Osteoblast (primary cell): ENCODE results near the gene USP34. TPM values are rescaled to one million over a fixed set of nuclear protein-coding genes. Genes with fewer than 3 reads are reported as not detected.
"Not testable (repeated sequence)": the region's sequence is repeated elsewhere in the genome, so short reads cannot be mapped to it uniquely, and the experiment has no call there.

ENCODE experiments used
- DNase-seq: peaks from one replicate; pipeline ENCODE4 v3.0.0; 2011; ENCODE audit warnings: low spot score, mixed read lengths; ENCODE audit not compliant: insufficient read length; ENCODE audit errors: missing footprints
- H2AFZ ChIP-seq: 2 replicates; pipeline ENCODE4 v1.6.0; 2011; ENCODE audit warnings: mild to moderate bottlenecking, low read length
- H3K27ac ChIP-seq: 2 replicates; pipeline ENCODE4 v1.5.1; 2011; ENCODE audit warnings: mild to moderate bottlenecking, low read depth, low read length, moderate library complexity
- H3K27me3 ChIP-seq: 2 replicates; pipeline ENCODE4 v1.6.0; 2012; ENCODE audit warnings: mild to moderate bottlenecking, control low read depth, inconsistent platforms, low read length, moderate library complexity; ENCODE audit not compliant: insufficient read depth
- H3K36me3 ChIP-seq: 2 replicates; pipeline ENCODE4 v1.5.1; 2011; ENCODE audit warnings: mild to moderate bottlenecking, low read length, control low read depth, moderate library complexity; ENCODE audit not compliant: insufficient read depth
- H3K4me1 ChIP-seq: 2 replicates; pipeline ENCODE4 v1.5.1; 2011; ENCODE audit warnings: mild to moderate bottlenecking, low read length, control low read depth, moderate library complexity; ENCODE audit not compliant: insufficient read depth
- H3K4me2 ChIP-seq: 2 replicates; pipeline ENCODE4 v1.6.0; 2011; ENCODE audit warnings: mild to moderate bottlenecking, low read length; ENCODE audit not compliant: insufficient read depth
- H3K4me3 ChIP-seq: fragments of 200-600 bp; sonication (generic); 3 replicates; pipeline ENCODE4 v1.5.1; 2012; ENCODE audit warnings: mild to moderate bottlenecking, low read length, inconsistent platforms; ENCODE audit not compliant: insufficient read depth
- H3K79me2 ChIP-seq: 2 replicates; pipeline ENCODE4 v1.6.0; 2012; ENCODE audit warnings: mild to moderate bottlenecking, low read length, control low read depth, inconsistent platforms; ENCODE audit not compliant: insufficient read depth
- H3K9me3 ChIP-seq: 2 replicates; pipeline ENCODE4 v1.5.1; 2011; ENCODE audit warnings: low read depth, low read length, control low read depth
- H4K20me1 ChIP-seq: 2 replicates; pipeline ENCODE4 v1.6.0; 2012; ENCODE audit warnings: mild to moderate bottlenecking, low read length, control low read depth; ENCODE audit not compliant: insufficient read depth
- total RNA-seq: library from RNA; depleted of rRNA; stranded (reverse); fragments of >200 nt; gene quantifications from 2 replicates; pipeline ENCODE4 v1.2.3, GENCODE V29; 2012
- TF ChIP-seq, protein P1 (sequence below): IDR thresholded peaks from 2 replicates; pipeline ENCODE4 v1.5.1; 2011; ENCODE audit warnings: mild to moderate bottlenecking, low read depth, low read length, moderate library complexity; ENCODE audit errors: extremely low read depth

Gene USP34
- total RNA-seq, 1 donor = 152 TPM

DNA sequence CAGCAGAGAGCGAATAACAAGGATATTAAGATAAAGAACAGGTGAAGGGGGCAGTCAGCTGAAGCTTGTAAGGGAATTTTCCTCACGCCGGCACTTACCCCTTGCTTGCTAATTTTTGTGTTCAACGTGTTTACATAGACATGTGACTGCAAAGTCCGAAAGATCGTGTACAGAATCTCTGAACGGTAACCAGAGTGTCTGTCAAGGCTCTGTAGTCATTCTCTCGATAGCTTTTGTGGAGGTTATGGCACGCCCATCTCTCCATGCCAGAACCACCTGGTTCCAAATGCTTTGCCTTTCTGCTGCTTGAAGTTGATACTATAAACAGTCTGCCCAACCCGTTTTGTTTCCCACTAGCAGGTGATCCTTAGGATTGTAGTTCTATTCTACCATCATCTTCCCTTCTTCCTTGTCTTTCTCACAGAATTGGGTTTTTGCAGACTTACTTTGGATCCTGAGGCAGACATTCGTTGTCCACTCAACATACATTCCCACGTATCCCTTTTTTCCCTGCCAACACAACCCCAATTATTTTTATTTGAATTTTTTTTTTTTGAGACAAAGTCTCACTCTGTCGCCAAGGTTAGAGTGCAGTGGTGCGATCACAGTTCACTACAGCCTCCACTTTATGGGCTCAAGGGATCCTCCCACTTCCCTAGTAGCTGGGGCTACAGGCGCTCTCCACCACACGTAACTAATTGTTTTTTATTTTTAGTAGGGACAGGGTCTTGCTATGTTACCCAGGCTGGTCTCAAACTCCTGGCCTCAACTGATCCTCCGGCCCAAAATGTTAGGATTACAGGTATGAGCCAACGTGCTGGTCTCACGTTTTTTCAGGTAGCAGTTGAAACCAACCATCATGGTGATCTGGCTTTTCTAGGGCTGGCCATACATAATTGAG is 1.3 kb upstream of the USP34 start:
- H4K20me1 ChIP-seq = peaks cover 11% of the 10 kb centered on the region
- H3K36me3 ChIP-seq = peaks cover 3% of the 10 kb centered on the region
- H2AFZ ChIP-seq = peak overlapping the region; percentile 95
- H3K27me3 ChIP-seq = no peaks in the 10 kb centered on the region
- TF ChIP-seq, protein P1, sequence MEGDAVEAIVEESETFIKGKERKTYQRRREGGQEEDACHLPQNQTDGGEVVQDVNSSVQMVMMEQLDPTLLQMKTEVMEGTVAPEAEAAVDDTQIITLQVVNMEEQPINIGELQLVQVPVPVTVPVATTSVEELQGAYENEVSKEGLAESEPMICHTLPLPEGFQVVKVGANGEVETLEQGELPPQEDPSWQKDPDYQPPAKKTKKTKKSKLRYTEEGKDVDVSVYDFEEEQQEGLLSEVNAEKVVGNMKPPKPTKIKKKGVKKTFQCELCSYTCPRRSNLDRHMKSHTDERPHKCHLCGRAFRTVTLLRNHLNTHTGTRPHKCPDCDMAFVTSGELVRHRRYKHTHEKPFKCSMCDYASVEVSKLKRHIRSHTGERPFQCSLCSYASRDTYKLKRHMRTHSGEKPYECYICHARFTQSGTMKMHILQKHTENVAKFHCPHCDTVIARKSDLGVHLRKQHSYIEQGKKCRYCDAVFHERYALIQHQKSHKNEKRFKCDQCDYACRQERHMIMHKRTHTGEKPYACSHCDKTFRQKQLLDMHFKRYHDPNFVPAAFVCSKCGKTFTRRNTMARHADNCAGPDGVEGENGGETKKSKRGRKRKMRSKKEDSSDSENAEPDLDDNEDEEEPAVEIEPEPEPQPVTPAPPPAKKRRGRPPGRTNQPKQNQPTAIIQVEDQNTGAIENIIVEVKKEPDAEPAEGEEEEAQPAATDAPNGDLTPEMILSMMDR = no peak
- peak overlapping the region; percentile 86 for H3K4me2 ChIP-seq
- peak overlapping the region; percentile 98 for H3K27ac ChIP-seq
- peak overlapping the region; percentile 96 for H3K4me3 ChIP-seq
- H3K9me3 ChIP-seq = no peaks in the 10 kb centered on the region
- H3K79me2 ChIP-seq = peaks cover 47% of the 10 kb centered on the region
- no peak for DNase-seq
- peaks cover 6% of the 10 kb centered on the region for H3K4me1 ChIP-seq

DNA sequence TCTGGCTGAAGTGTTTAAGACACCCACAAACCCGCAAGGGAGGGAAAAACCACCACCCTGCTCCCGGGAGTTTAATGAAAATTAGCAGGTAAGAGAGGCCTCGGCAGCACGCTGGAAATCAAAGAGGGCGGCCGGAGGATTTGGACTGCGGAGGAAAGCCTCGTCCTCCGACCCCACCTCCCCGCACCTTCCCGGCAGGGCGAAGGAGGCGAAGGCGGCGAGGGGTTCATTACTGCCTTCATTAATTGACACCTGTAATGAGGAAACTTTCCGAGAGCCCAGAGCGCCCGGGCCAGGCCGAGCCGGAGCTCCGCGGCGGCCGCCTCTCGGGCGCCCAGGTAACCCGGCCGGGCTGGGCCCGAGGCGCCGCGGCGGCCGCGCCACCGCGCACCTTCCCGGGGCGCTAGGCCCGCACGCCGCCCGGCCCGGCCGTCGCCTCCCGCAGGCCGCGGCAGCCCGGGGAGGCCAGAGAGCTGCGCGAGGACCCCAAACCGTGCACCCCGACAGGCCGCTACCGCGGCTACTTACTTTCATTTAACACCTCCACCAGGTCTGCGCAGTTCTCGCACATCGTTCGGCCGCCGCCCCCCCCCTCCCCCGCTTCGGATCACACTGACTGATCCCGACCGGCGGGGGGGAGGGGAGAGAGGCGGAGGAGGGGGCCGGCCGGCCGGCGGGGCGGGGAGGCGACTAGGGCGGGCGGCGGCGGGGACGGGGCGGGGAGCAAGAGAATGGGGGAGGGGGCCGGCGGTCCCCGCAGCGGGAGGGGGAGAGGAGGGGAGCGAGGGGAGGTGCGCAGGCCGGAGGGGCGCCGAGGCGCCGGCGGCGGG is 550 bp downstream of the USP34 start:
- TF ChIP-seq, protein P1 = no peak
- Histone ChIP-seq H3K27ac (peak overlapping the region; percentile 73), H4K20me1 (peaks cover 17% of the 10 kb centered on the region), H3K4me1 (peaks cover 6% of the 10 kb centered on the region), H3K79me2 (peaks cover 65% of the 10 kb centered on the region), H3K9me3 (no peaks in the 10 kb centered on the region), H3K27me3 (no peaks in the 10 kb centered on the region), H3K36me3 (peaks cover 5% of the 10 kb centered on the region), H3K4me2 (peak overlapping the region; percentile 85), H2AFZ (peak overlapping the region; percentile 65), H3K4me3 (peak overlapping the region; percentile 91)
- DNase-seq = peak; percentile 96

DNA sequence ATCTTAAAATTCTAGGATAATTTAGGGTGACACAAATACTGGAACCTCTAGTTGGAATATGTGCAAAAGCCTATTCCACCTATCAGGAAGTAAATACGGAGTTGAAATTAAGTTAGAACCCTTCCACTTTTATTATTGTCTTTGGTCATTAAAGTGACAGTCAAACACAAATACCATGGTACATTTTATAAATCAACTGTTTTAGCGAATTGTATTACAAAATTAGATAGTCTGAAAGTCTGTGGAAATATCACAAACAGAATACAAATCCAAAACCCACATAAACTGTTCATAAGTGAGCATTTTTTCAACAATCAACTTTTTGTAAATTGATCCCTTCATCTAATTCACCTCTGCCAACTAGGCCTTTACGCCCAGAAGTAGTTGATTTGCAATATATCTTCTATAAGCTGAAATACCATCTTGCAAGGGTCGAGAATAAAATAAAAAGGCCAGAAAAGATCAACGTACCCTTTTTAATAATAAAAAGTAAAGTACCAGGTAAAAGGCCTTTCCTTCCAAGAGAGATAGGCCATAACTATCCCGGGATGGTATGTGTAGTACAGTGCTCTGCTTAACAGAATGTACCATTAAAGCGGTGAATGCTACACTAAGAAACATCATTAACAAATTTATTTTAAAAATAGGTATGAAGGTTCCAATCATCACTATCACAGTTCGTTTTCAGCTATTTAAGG is 1.3 kb downstream of the USP34 start:
- peak overlapping the region; percentile 65 for H2AFZ ChIP-seq
- peak; percentile 89 for DNase-seq
- H3K79me2 ChIP-seq = peaks cover 73% of the 10 kb centered on the region
- peaks cover 6% of the 10 kb centered on the region for H3K4me1 ChIP-seq
- peaks cover 5% of the 10 kb centered on the region for H3K36me3 ChIP-seq
- H3K27ac ChIP-seq = peak overlapping the region; percentile 73
- TF ChIP-seq, protein P1 = no peak
- H3K9me3 ChIP-seq = no peaks in the 10 kb centered on the region
- peaks cover 19% of the 10 kb centered on the region for H4K20me1 ChIP-seq
- H3K4me3 ChIP-seq = peak overlapping the region; percentile 91
- no peaks in the 10 kb centered on the region for H3K27me3 ChIP-seq
- peak overlapping the region; percentile 85 for H3K4me2 ChIP-seq

GRCh38 chr2:61468231-61468630 is 2.7 kb downstream of the USP34 start:
- Histone ChIP-seq H3K79me2 (peaks cover 86% of the 10 kb centered on the region), H4K20me1 (peaks cover 32% of the 10 kb centered on the region), H3K4me2 (peak overlapping the region; percentile 85)
- not testable (repeated sequence) for H3K36me3 ChIP-seq, DNase-seq, H2AFZ ChIP-seq, H3K27ac ChIP-seq, H3K4me1 ChIP-seq, H3K4me3 ChIP-seq, H3K27me3 ChIP-seq, H3K9me3 ChIP-seq
